GM23338 (cell line): ENCODE data around the gene USP49. TPM values are rescaled to one million over a fixed set of nuclear protein-coding genes. Genes with fewer than 3 reads are reported as not detected.

ENCODE experiments used
- ATAC-seq: fragments of 200-7000 bp; cut with Tn5 transposase; 3 replicates; pipeline ENCODE4 v1.9.1; 2020
- DNase-seq: peaks from one replicate; pipeline ENCODE4 v3.0.0-alpha.2; 2015; ENCODE audit warnings: low spot score
- H2AFZ ChIP-seq: fragments of 200-600 bp; sonication (generic); 2 replicates; pipeline ENCODE4 v1.8.0; 2016; ENCODE audit warnings: antibody characterized with exemption, mild to moderate bottlenecking, moderate library complexity
- H3F3A ChIP-seq: fragments of 200-600 bp; sonication (generic); replicated peaks from 2 replicates; pipeline ENCODE4 v1.8.0; 2017; ENCODE audit warnings: antibody characterized with exemption, mixed run types, low read depth
- H3K27ac ChIP-seq: fragments of 200-600 bp; sonication (generic); 2 replicates; pipeline ENCODE4 v1.6.1; 2016; ENCODE audit warnings: low read depth
- H3K27me3 ChIP-seq: fragments of 200-600 bp; sonication (generic); 2 replicates; pipeline ENCODE4 v1.8.0; 2016; ENCODE audit warnings: mild to moderate bottlenecking, mixed run types, moderate library complexity; ENCODE audit not compliant: insufficient read depth
- H3K36me3 ChIP-seq: fragments of 200-600 bp; sonication (generic); 2 replicates; pipeline ENCODE4 v1.8.0; 2016; ENCODE audit warnings: mild to moderate bottlenecking; ENCODE audit not compliant: insufficient read depth
- H3K4me1 ChIP-seq: fragments of 200-600 bp; sonication (generic); 2 replicates; pipeline ENCODE4 v1.8.0; 2016; ENCODE audit warnings: mild to moderate bottlenecking, moderate library complexity; ENCODE audit not compliant: insufficient read depth
- H3K4me2 ChIP-seq: fragments of 200-600 bp; sonication (generic); 2 replicates; pipeline ENCODE4 v1.7.1; 2017; ENCODE audit warnings: mixed run types
- H3K4me3 ChIP-seq: fragments of 200-600 bp; sonication (generic); 2 replicates; pipeline ENCODE4 v1.6.1; 2016; ENCODE audit warnings: mixed run types
- H3K79me2 ChIP-seq: fragments of 200-600 bp; sonication (generic); replicated peaks from 2 replicates; pipeline ENCODE4 v1.8.0; 2017; ENCODE audit warnings: mild to moderate bottlenecking; ENCODE audit not compliant: insufficient read depth
- H3K9me2 ChIP-seq: fragments of 200-600 bp; sonication (generic); 2 replicates; pipeline ENCODE4 v1.8.0; 2017; ENCODE audit not compliant: insufficient read depth
- H4K20me1 ChIP-seq: fragments of 200-600 bp; sonication (generic); replicated peaks from 2 replicates; pipeline ENCODE4 v1.8.0; 2017; ENCODE audit warnings: mild to moderate bottlenecking; ENCODE audit not compliant: insufficient read depth
- H3K27ac Mint-ChIP-seq: 2 replicates; pipeline ENCODE4 v1.8.0; 2020; ENCODE audit warnings: inconsistent platforms, mild to moderate bottlenecking, moderate library complexity, mixed read lengths
- H3K27me3 Mint-ChIP-seq: 3 replicates; pipeline ENCODE4 v1.8.0; 2022; ENCODE audit warnings: low read depth, mild to moderate bottlenecking, moderate library complexity, mixed read lengths, inconsistent platforms; ENCODE audit not compliant: insufficient read depth, poor library complexity
- H3K36me3 Mint-ChIP-seq: 3 replicates; pipeline ENCODE4 v1.8.0; 2021; ENCODE audit warnings: low read depth, mild to moderate bottlenecking, inconsistent platforms, moderate library complexity, mixed read lengths
- H3K4me1 Mint-ChIP-seq: 3 replicates; pipeline ENCODE4 v1.8.0; 2020; ENCODE audit warnings: mild to moderate bottlenecking, inconsistent platforms, mixed read lengths
- H3K4me3 Mint-ChIP-seq: 3 replicates; pipeline ENCODE4 v1.8.0; 2021; ENCODE audit warnings: moderate library complexity, mild to moderate bottlenecking, inconsistent platforms, mixed read lengths
- H3K9me3 Mint-ChIP-seq: 3 replicates; pipeline ENCODE4 v1.8.0; 2020; ENCODE audit warnings: moderate library complexity, mild to moderate bottlenecking, inconsistent platforms, mixed read lengths
- CREB1 ChIP-seq: fragments of 250-450 bp; sonication (Bioruptor Pico); IDR thresholded peaks from 2 replicates; pipeline ENCODE4 v1.5.0; 2020; ENCODE audit warnings: low read depth, mild to moderate bottlenecking, moderate library complexity
- EZH2 ChIP-seq: fragments of 200-600 bp; sonication (generic); IDR thresholded peaks from one replicate; pipeline ENCODE4 v1.8.0; 2017; ENCODE audit warnings: antibody characterized with exemption, mild to moderate bottlenecking, low read depth; ENCODE audit not compliant: unreplicated experiment
- EZH2phosphoT487 ChIP-seq: fragments of 200-600 bp; sonication (generic); IDR thresholded peaks from one replicate; pipeline ENCODE4 v1.8.1; 2018; ENCODE audit warnings: antibody characterized with exemption; ENCODE audit not compliant: unreplicated experiment
- NANOG ChIP-seq: IDR thresholded peaks from 2 replicates; pipeline ENCODE4 v1.6.1; 2016; ENCODE audit warnings: antibody characterized with exemption, borderline replicate concordance
- POLR2AphosphoS5 ChIP-seq: IDR thresholded peaks from 2 replicates; pipeline ENCODE4 v1.6.1; 2016; ENCODE audit warnings: antibody characterized with exemption, low read depth
- REST ChIP-seq: IDR thresholded peaks from one replicate; pipeline ENCODE4 v1.6.1; 2018; ENCODE audit warnings: antibody characterized with exemption; ENCODE audit not compliant: unreplicated experiment
- STAT1 ChIP-seq: IDR thresholded peaks from one replicate; pipeline ENCODE4 v1.6.1; 2016; ENCODE audit warnings: antibody characterized with exemption; ENCODE audit not compliant: unreplicated experiment
- ZNF114 ChIP-seq: fragments of 250-450 bp; sonication (Bioruptor Pico); IDR thresholded peaks from 2 replicates; pipeline ENCODE4 v1.5.0; 2020; ENCODE audit warnings: mild to moderate bottlenecking, moderate library complexity
- ZNF331 ChIP-seq: fragments of 250-450 bp; sonication (Bioruptor Pico); IDR thresholded peaks from 2 replicates; pipeline ENCODE4 v1.5.0; 2020; ENCODE audit warnings: low read depth, mild to moderate bottlenecking, moderate library complexity
- ZNF462 ChIP-seq: fragments of 250-450 bp; sonication (Bioruptor Pico); IDR thresholded peaks from 2 replicates; pipeline ENCODE4 v1.5.0; 2020; ENCODE audit warnings: mild to moderate bottlenecking, moderate library complexity
- polyA plus RNA-seq: library from polyadenylated mRNA; unstranded; fragments of >200 nt; fragmentation: Nextera tagmentation; extraction: Ambion mirVana; gene quantifications from 2 replicates; pipeline ENCODE4 v1.2.1, GENCODE V29; 2016
- total RNA-seq: library from RNA; depleted of rRNA; stranded (reverse); fragments of >200 nt; shearing (Covaris generic); gene quantifications from 2 replicates; pipeline ENCODE4 v1.2.3, GENCODE V29; 2014

USP49 gene
- total and polyA plus RNA-seq, 2 experiments from 2014 or later = 5.9 to 21.5 TPM

- TF ChIP-seq ZNF462 (CRISPR knock-in tag) (no peak), POLR2AphosphoS5 (no peak), CREB1 (CRISPR knock-in tag) (no peak), NANOG (no peak)
Observed at GRCh38 chr6:41836022-41836659, 59.0 kb downstream of the USP49 start (continued).

GRCh38 chr6:41832263-41832662 is 62.9 kb downstream of the USP49 start:
- H3K36me3 ChIP-seq = no peaks in the 10 kb centered on the region
- no peak for ATAC-seq
- H3K4me2 ChIP-seq = no peak overlapping the region
- H3K4me1 ChIP-seq = no peaks in the 10 kb centered on the region
- Mint-ChIP-seq H3K36me3 (no peaks in the 10 kb centered on the region), H3K27ac (no peak overlapping the region), H3K4me3 (no peak overlapping the region), H3K27me3 (no peaks in the 10 kb centered on the region), H3K9me3 (no peaks in the 10 kb centered on the region), H3K4me1 (no peaks in the 10 kb centered on the region)
- peaks cover 14% of the 10 kb centered on the region for H4K20me1 ChIP-seq
- H3K4me3 ChIP-seq = no peak overlapping the region
- H3K79me2 ChIP-seq = 0 out of 2 replicates have a peak, but pooled peaks cover 7% of the 10 kb centered on the region
- H3K9me2 ChIP-seq = no peaks in the 10 kb centered on the region
- no peak overlapping the region for H3K27ac ChIP-seq
- H3K27me3 ChIP-seq = no peaks in the 10 kb centered on the region
- H2AFZ ChIP-seq = no peak overlapping the region
- no peaks in the 10 kb centered on the region for H3F3A ChIP-seq
- no peak for DNase-seq
- TF ChIP-seq ZNF331 = no peak
- no peak for TF ChIP-seq STAT1
- no peak for TF ChIP-seq EZH2phosphoT487
- TF ChIP-seq EZH2 = no peak
- no peak for TF ChIP-seq REST
- TF ChIP-seq CREB1 (CRISPR knock-in tag) = no peak
- no peak for TF ChIP-seq ZNF114 (CRISPR knock-in tag)
